GM23338 (cell line): Measurements from ENCODE around the gene MVB12B. TPM values are rescaled to one million over a fixed set of nuclear protein-coding genes. Genes with fewer than 3 reads are reported as not detected.

Source experiments
- ATAC-seq: fragments of 200-7000 bp; cut with Tn5 transposase; 3 replicates; pipeline ENCODE4 v1.9.1; 2020
- DNase-seq: peaks from one replicate; pipeline ENCODE4 v3.0.0-alpha.2; 2015; ENCODE audit warnings: low spot score
- H2AFZ ChIP-seq: fragments of 200-600 bp; sonication (generic); 2 replicates; pipeline ENCODE4 v1.8.0; 2016; ENCODE audit warnings: antibody characterized with exemption, mild to moderate bottlenecking, moderate library complexity
- H3F3A ChIP-seq: fragments of 200-600 bp; sonication (generic); replicated peaks from 2 replicates; pipeline ENCODE4 v1.8.0; 2017; ENCODE audit warnings: antibody characterized with exemption, mixed run types, low read depth
- H3K27ac ChIP-seq: fragments of 200-600 bp; sonication (generic); 2 replicates; pipeline ENCODE4 v1.6.1; 2016; ENCODE audit warnings: low read depth
- H3K27me3 ChIP-seq: fragments of 200-600 bp; sonication (generic); 2 replicates; pipeline ENCODE4 v1.8.0; 2016; ENCODE audit warnings: mild to moderate bottlenecking, mixed run types, moderate library complexity; ENCODE audit not compliant: insufficient read depth
- H3K36me3 ChIP-seq: fragments of 200-600 bp; sonication (generic); 2 replicates; pipeline ENCODE4 v1.8.0; 2016; ENCODE audit warnings: mild to moderate bottlenecking; ENCODE audit not compliant: insufficient read depth
- H3K4me1 ChIP-seq: fragments of 200-600 bp; sonication (generic); 2 replicates; pipeline ENCODE4 v1.8.0; 2016; ENCODE audit warnings: mild to moderate bottlenecking, moderate library complexity; ENCODE audit not compliant: insufficient read depth
- H3K4me2 ChIP-seq: fragments of 200-600 bp; sonication (generic); 2 replicates; pipeline ENCODE4 v1.7.1; 2017; ENCODE audit warnings: mixed run types
- H3K4me3 ChIP-seq: fragments of 200-600 bp; sonication (generic); 2 replicates; pipeline ENCODE4 v1.6.1; 2016; ENCODE audit warnings: mixed run types
- H3K79me2 ChIP-seq: fragments of 200-600 bp; sonication (generic); replicated peaks from 2 replicates; pipeline ENCODE4 v1.8.0; 2017; ENCODE audit warnings: mild to moderate bottlenecking; ENCODE audit not compliant: insufficient read depth
- H3K9me2 ChIP-seq: fragments of 200-600 bp; sonication (generic); 2 replicates; pipeline ENCODE4 v1.8.0; 2017; ENCODE audit not compliant: insufficient read depth
- H4K20me1 ChIP-seq: fragments of 200-600 bp; sonication (generic); replicated peaks from 2 replicates; pipeline ENCODE4 v1.8.0; 2017; ENCODE audit warnings: mild to moderate bottlenecking; ENCODE audit not compliant: insufficient read depth
- H3K27ac Mint-ChIP-seq: 2 replicates; pipeline ENCODE4 v1.8.0; 2020; ENCODE audit warnings: inconsistent platforms, mild to moderate bottlenecking, moderate library complexity, mixed read lengths
- H3K27me3 Mint-ChIP-seq: 3 replicates; pipeline ENCODE4 v1.8.0; 2022; ENCODE audit warnings: low read depth, mild to moderate bottlenecking, moderate library complexity, mixed read lengths, inconsistent platforms; ENCODE audit not compliant: insufficient read depth, poor library complexity
- H3K36me3 Mint-ChIP-seq: 3 replicates; pipeline ENCODE4 v1.8.0; 2021; ENCODE audit warnings: low read depth, mild to moderate bottlenecking, inconsistent platforms, moderate library complexity, mixed read lengths
- H3K4me1 Mint-ChIP-seq: 3 replicates; pipeline ENCODE4 v1.8.0; 2020; ENCODE audit warnings: mild to moderate bottlenecking, inconsistent platforms, mixed read lengths
- H3K4me3 Mint-ChIP-seq: 3 replicates; pipeline ENCODE4 v1.8.0; 2021; ENCODE audit warnings: moderate library complexity, mild to moderate bottlenecking, inconsistent platforms, mixed read lengths
- H3K9me3 Mint-ChIP-seq: 3 replicates; pipeline ENCODE4 v1.8.0; 2020; ENCODE audit warnings: moderate library complexity, mild to moderate bottlenecking, inconsistent platforms, mixed read lengths
- CREB1 ChIP-seq: fragments of 250-450 bp; sonication (Bioruptor Pico); IDR thresholded peaks from 2 replicates; pipeline ENCODE4 v1.5.0; 2020; ENCODE audit warnings: low read depth, mild to moderate bottlenecking, moderate library complexity
- EZH2 ChIP-seq: fragments of 200-600 bp; sonication (generic); IDR thresholded peaks from one replicate; pipeline ENCODE4 v1.8.0; 2017; ENCODE audit warnings: antibody characterized with exemption, mild to moderate bottlenecking, low read depth; ENCODE audit not compliant: unreplicated experiment
- EZH2phosphoT487 ChIP-seq: fragments of 200-600 bp; sonication (generic); IDR thresholded peaks from one replicate; pipeline ENCODE4 v1.8.1; 2018; ENCODE audit warnings: antibody characterized with exemption; ENCODE audit not compliant: unreplicated experiment
- JUNB ChIP-seq: IDR thresholded peaks from one replicate; pipeline ENCODE4 v1.6.1; 2016; ENCODE audit warnings: antibody characterized with exemption; ENCODE audit not compliant: unreplicated experiment
- NANOG ChIP-seq: IDR thresholded peaks from 2 replicates; pipeline ENCODE4 v1.6.1; 2016; ENCODE audit warnings: antibody characterized with exemption, borderline replicate concordance
- POLR2AphosphoS5 ChIP-seq: IDR thresholded peaks from 2 replicates; pipeline ENCODE4 v1.6.1; 2016; ENCODE audit warnings: antibody characterized with exemption, low read depth
- STAT1 ChIP-seq: IDR thresholded peaks from one replicate; pipeline ENCODE4 v1.6.1; 2016; ENCODE audit warnings: antibody characterized with exemption; ENCODE audit not compliant: unreplicated experiment
- ZNF114 ChIP-seq: fragments of 250-450 bp; sonication (Bioruptor Pico); IDR thresholded peaks from 2 replicates; pipeline ENCODE4 v1.5.0; 2020; ENCODE audit warnings: mild to moderate bottlenecking, moderate library complexity
- ZNF331 ChIP-seq: fragments of 250-450 bp; sonication (Bioruptor Pico); IDR thresholded peaks from 2 replicates; pipeline ENCODE4 v1.5.0; 2020; ENCODE audit warnings: low read depth, mild to moderate bottlenecking, moderate library complexity
- polyA plus RNA-seq: library from polyadenylated mRNA; unstranded; fragments of >200 nt; fragmentation: Nextera tagmentation; extraction: Ambion mirVana; gene quantifications from 2 replicates; pipeline ENCODE4 v1.2.1, GENCODE V29; 2016
- total RNA-seq: library from RNA; depleted of rRNA; stranded (reverse); fragments of >200 nt; shearing (Covaris generic); gene quantifications from 2 replicates; pipeline ENCODE4 v1.2.3, GENCODE V29; 2014
- TF ChIP-seq, protein P1 (sequence below): IDR thresholded peaks from one replicate; pipeline ENCODE4 v1.6.1; 2018; ENCODE audit warnings: antibody characterized with exemption; ENCODE audit not compliant: unreplicated experiment
- TF ChIP-seq, protein P2 (sequence below), 2 experiments: fragments of 200-600 bp in 1 of 2; sonication (generic) in 1 of 2; conservative IDR thresholded peaks; 2 replicates each; pipeline versions ENCODE4 v1.5.1 to v1.6.1; 2016 to 2017; ENCODE audit warnings: antibody characterized with exemption in 2 of 2, low read depth in 2 of 2, mild to moderate bottlenecking in 2 of 2, moderate library complexity in 1 of 2
- TF ChIP-seq, protein P3 (sequence below): fragments of 250-450 bp; sonication (Bioruptor Pico); IDR thresholded peaks from 2 replicates; pipeline ENCODE4 v1.5.0; 2020; ENCODE audit warnings: mild to moderate bottlenecking, moderate library complexity
- TF ChIP-seq, protein P4 (sequence below): IDR thresholded peaks from 2 replicates; pipeline ENCODE4 v1.6.1; 2016; ENCODE audit warnings: antibody characterized with exemption

MVB12B gene
- total and polyA plus RNA-seq, 2 experiments from 2014 or later: 1.9 to 6.6 TPM

DNA sequence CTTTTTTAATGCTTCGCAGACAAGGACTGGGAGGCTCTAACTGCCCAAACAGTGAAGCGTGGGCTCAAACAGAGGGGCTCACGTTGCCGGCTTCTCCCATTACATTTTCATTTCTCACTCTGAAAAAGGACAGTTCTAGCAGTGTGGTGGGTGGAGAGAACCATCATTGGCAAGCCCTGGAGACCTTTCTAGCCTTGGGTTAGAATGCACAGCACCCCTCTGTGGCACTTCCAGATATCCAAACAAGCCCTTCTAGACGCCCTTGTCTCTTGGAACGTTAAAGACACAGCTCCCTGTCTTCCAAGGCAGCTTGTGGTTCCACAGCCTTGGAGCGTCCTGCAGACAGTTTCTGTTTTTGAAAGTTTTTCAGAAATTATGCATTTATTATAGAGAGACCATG is 52.1 kb downstream of the MVB12B start:
- Histone ChIP-seq H4K20me1 (no peaks in the 10 kb centered on the region), H3K27ac (no peak overlapping the region), H3K27me3 (no peaks in the 10 kb centered on the region), H3K4me1 (peaks cover 36% of the 10 kb centered on the region), H3K36me3 (no peaks in the 10 kb centered on the region), H2AFZ (no peak overlapping the region), H3K4me2 (no peak overlapping the region), H3K79me2 (no peaks in the 10 kb centered on the region), H3K9me2 (no peaks in the 10 kb centered on the region), H3F3A (0 out of 2 replicates have a peak, but pooled peaks cover 3% of the 10 kb centered on the region), H3K4me3 (no peak overlapping the region)
- H3K36me3 Mint-ChIP-seq: no peaks in the 10 kb centered on the region
- DNase-seq (no peak), ATAC-seq (no peak)
- H3K4me1 Mint-ChIP-seq: peaks cover 53% of the 10 kb centered on the region
- no peak overlapping the region for H3K4me3 Mint-ChIP-seq
- TF ChIP-seq POLR2AphosphoS5 (no peak), JUNB (no peak), NANOG (no peak), ZNF114 (CRISPR knock-in tag) (no peak), STAT1 (no peak), EZH2phosphoT487 (no peak), ZNF331 (CRISPR knock-in tag) (no peak), EZH2 (no peak), CREB1 (no peak)
- TF ChIP-seq, protein P1, sequence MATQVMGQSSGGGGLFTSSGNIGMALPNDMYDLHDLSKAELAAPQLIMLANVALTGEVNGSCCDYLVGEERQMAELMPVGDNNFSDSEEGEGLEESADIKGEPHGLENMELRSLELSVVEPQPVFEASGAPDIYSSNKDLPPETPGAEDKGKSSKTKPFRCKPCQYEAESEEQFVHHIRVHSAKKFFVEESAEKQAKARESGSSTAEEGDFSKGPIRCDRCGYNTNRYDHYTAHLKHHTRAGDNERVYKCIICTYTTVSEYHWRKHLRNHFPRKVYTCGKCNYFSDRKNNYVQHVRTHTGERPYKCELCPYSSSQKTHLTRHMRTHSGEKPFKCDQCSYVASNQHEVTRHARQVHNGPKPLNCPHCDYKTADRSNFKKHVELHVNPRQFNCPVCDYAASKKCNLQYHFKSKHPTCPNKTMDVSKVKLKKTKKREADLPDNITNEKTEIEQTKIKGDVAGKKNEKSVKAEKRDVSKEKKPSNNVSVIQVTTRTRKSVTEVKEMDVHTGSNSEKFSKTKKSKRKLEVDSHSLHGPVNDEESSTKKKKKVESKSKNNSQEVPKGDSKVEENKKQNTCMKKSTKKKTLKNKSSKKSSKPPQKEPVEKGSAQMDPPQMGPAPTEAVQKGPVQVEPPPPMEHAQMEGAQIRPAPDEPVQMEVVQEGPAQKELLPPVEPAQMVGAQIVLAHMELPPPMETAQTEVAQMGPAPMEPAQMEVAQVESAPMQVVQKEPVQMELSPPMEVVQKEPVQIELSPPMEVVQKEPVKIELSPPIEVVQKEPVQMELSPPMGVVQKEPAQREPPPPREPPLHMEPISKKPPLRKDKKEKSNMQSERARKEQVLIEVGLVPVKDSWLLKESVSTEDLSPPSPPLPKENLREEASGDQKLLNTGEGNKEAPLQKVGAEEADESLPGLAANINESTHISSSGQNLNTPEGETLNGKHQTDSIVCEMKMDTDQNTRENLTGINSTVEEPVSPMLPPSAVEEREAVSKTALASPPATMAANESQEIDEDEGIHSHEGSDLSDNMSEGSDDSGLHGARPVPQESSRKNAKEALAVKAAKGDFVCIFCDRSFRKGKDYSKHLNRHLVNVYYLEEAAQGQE: no peak
- TF ChIP-seq, protein P2, sequence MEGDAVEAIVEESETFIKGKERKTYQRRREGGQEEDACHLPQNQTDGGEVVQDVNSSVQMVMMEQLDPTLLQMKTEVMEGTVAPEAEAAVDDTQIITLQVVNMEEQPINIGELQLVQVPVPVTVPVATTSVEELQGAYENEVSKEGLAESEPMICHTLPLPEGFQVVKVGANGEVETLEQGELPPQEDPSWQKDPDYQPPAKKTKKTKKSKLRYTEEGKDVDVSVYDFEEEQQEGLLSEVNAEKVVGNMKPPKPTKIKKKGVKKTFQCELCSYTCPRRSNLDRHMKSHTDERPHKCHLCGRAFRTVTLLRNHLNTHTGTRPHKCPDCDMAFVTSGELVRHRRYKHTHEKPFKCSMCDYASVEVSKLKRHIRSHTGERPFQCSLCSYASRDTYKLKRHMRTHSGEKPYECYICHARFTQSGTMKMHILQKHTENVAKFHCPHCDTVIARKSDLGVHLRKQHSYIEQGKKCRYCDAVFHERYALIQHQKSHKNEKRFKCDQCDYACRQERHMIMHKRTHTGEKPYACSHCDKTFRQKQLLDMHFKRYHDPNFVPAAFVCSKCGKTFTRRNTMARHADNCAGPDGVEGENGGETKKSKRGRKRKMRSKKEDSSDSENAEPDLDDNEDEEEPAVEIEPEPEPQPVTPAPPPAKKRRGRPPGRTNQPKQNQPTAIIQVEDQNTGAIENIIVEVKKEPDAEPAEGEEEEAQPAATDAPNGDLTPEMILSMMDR (conservative IDR thresholded peaks at IDR 0.05; ENCODE audit: low read depth in 2 of 2): no peak
- TF ChIP-seq, protein P3, sequence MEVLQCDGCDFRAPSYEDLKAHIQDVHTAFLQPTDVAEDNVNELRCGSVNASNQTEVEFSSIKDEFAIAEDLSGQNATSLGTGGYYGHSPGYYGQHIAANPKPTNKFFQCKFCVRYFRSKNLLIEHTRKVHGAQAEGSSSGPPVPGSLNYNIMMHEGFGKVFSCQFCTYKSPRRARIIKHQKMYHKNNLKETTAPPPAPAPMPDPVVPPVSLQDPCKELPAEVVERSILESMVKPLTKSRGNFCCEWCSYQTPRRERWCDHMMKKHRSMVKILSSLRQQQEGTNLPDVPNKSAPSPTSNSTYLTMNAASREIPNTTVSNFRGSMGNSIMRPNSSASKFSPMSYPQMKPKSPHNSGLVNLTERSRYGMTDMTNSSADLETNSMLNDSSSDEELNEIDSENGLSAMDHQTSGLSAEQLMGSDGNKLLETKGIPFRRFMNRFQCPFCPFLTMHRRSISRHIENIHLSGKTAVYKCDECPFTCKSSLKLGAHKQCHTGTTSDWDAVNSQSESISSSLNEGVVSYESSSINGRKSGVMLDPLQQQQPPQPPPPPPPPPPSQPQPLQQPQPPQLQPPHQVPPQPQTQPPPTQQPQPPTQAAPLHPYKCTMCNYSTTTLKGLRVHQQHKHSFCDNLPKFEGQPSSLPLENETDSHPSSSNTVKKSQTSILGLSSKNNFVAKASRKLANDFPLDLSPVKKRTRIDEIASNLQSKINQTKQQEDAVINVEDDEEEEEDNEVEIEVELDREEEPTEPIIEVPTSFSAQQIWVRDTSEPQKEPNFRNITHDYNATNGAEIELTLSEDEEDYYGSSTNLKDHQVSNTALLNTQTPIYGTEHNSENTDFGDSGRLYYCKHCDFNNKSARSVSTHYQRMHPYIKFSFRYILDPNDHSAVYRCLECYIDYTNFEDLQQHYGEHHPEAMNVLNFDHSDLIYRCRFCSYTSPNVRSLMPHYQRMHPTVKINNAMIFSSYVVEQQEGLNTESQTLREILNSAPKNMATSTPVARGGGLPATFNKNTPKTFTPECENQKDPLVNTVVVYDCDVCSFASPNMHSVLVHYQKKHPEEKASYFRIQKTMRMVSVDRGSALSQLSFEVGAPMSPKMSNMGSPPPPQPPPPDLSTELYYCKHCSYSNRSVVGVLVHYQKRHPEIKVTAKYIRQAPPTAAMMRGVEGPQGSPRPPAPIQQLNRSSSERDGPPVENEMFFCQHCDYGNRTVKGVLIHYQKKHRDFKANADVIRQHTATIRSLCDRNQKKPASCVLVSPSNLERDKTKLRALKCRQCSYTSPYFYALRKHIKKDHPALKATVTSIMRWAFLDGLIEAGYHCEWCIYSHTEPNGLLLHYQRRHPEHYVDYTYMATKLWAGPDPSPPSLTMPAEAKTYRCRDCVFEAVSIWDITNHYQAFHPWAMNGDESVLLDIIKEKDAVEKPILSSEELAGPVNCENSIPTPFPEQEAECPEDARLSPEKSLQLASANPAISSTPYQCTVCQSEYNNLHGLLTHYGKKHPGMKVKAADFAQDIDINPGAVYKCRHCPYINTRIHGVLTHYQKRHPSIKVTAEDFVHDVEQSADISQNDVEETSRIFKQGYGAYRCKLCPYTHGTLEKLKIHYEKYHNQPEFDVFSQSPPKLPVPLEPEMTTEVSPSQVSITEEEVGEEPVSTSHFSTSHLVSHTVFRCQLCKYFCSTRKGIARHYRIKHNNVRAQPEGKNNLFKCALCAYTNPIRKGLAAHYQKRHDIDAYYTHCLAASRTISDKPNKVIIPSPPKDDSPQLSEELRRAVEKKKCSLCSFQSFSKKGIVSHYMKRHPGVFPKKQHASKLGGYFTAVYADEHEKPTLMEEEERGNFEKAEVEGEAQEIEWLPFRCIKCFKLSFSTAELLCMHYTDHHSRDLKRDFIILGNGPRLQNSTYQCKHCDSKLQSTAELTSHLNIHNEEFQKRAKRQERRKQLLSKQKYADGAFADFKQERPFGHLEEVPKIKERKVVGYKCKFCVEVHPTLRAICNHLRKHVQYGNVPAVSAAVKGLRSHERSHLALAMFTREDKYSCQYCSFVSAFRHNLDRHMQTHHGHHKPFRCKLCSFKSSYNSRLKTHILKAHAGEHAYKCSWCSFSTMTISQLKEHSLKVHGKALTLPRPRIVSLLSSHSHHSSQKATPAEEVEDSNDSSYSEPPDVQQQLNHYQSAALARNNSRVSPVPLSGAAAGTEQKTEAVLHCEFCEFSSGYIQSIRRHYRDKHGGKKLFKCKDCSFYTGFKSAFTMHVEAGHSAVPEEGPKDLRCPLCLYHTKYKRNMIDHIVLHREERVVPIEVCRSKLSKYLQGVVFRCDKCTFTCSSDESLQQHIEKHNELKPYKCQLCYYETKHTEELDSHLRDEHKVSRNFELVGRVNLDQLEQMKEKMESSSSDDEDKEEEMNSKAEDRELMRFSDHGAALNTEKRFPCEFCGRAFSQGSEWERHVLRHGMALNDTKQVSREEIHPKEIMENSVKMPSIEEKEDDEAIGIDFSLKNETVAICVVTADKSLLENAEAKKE (CRISPR knock-in tag): no peak
- TF ChIP-seq, protein P4, sequence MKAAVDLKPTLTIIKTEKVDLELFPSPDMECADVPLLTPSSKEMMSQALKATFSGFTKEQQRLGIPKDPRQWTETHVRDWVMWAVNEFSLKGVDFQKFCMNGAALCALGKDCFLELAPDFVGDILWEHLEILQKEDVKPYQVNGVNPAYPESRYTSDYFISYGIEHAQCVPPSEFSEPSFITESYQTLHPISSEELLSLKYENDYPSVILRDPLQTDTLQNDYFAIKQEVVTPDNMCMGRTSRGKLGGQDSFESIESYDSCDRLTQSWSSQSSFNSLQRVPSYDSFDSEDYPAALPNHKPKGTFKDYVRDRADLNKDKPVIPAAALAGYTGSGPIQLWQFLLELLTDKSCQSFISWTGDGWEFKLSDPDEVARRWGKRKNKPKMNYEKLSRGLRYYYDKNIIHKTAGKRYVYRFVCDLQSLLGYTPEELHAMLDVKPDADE: no peak
- H3K9me3 Mint-ChIP-seq: no peaks in the 10 kb centered on the region
- no peak overlapping the region for H3K27ac Mint-ChIP-seq
- peaks cover 2% of the 10 kb centered on the region for H3K27me3 Mint-ChIP-seq
